D721Med (cell line): ENCODE measurements around the gene DUSP28.

Experiments
- DNase-seq: peaks from one replicate; pipeline ENCODE4 v3.0.0; 2011; ENCODE audit warnings: low spot score; ENCODE audit not compliant: insufficient read length
- FAIRE-seq: peaks from 2 replicates; lab custom pipeline; 2011; peaks lifted over from hg19 to GRCh38; lab: Jason Lieb, UNC
- CTCF ChIP-seq: IDR thresholded peaks from 2 replicates; pipeline ENCODE4 v1.5.1; 2012; ENCODE audit warnings: mild to moderate bottlenecking, control low read depth; ENCODE audit not compliant: insufficient read depth; ENCODE audit errors: missing control alignments

DUSP28 gene

GRCh38 chr2:240567137-240567871 is 7.1 kb downstream of the DUSP28 start:
- no peak for TF ChIP-seq CTCF
- no peak for DNase-seq
- FAIRE-seq, result no peak

- FAIRE-seq (no peak), DNase-seq (no peak)
- no peak for TF ChIP-seq CTCF
Observed at GRCh38 chr2:240567872-240568677, 7.9 kb downstream of the DUSP28 start, which contains the start of gene RNPEPL1. Gene RNPEPL1 (plus strand): TSS chr2:240568484. CDS start chr2:240568587, 103 bp downstream.

GRCh38 chr2:240568678-240569522 is 8.7 kb downstream of the DUSP28 start:
- DNase-seq (no peak), FAIRE-seq (no peak)

GRCh38 chr2:240569523-240569997 is 9.4 kb downstream of the DUSP28 start:
- FAIRE-seq (no peak), DNase-seq (no peak)
- no peak for TF ChIP-seq CTCF

More at GRCh38 chr2:240568678-240569522, 8.7 kb downstream of the DUSP28 start:
- TF ChIP-seq CTCF, result no peak

- TF ChIP-seq CTCF, result no peak
- DNase-seq, result no peak
- FAIRE-seq, result no peak
Observed at GRCh38 chr2:240569998-240570530, 9.9 kb downstream of the DUSP28 start.

- DNase-seq (no peak), FAIRE-seq (no peak)
- no peak for TF ChIP-seq CTCF
Observed at GRCh38 chr2:240570531-240571313, 10.6 kb downstream of the DUSP28 start.
